HEK293 (cell line): Measurements from ENCODE around the gene KRT82.
A peak's percentile ranks its signal among the peaks of the same experiment; 100 is the strongest.

Experiments
- CTCF ChIA-PET: fragments of 350-600 bp; formaldehyde crosslinking; extraction: SDS; loops from one replicate; lab custom pipeline; 2021; ENCODE audit warnings: antibody characterized with exemption; lab: Yijun Ruan, JAX
- POLR2A ChIA-PET: fragments of 300-600 bp; formaldehyde crosslinking; extraction: SDS; loops from one replicate; lab custom pipeline; 2020; ENCODE audit warnings: antibody characterized with exemption, inconsistent platforms; lab: Yijun Ruan, JAX
- H3K27ac ChIP-seq: fragments of 200-500 bp; sonication (Bioruptor generic); 2 replicates; pipeline ENCODE4 v1.5.1; 2014; ENCODE audit warnings: low read depth, low read length, control low read depth, inconsistent platforms; ENCODE audit errors: extremely low read depth
- H3K36me3 ChIP-seq, 2 experiments: fragments of 200-500 bp in 1 of 2; sonication (Bioruptor generic) in 1 of 2; 1 replicate in 1 of 2; 2 replicates in 1 of 2; pipeline ENCODE4 v1.5.1; 2014 to 2017; ENCODE audit warnings: inconsistent platforms in 2 of 2, low read length in 2 of 2; ENCODE audit not compliant: control insufficient read depth in 2 of 2, insufficient read depth in 1 of 2
- H3K4me1 ChIP-seq: fragments of 200-500 bp; sonication (Bioruptor generic); 2 replicates; pipeline ENCODE4 v1.5.1; 2014; ENCODE audit warnings: mild to moderate bottlenecking, low read length, inconsistent platforms; ENCODE audit not compliant: control insufficient read depth, insufficient read depth
- H3K4me3 ChIP-seq: 2 replicates; pipeline ENCODE4 v1.5.1; 2011; ENCODE audit warnings: low read depth, mild to moderate bottlenecking, control low read depth, low read length, moderate library complexity
- H3K9me3 ChIP-seq: fragments of 200-500 bp; sonication (Bioruptor generic); 2 replicates; pipeline ENCODE4 v1.5.1; 2014; ENCODE audit warnings: low read depth, low read length, inconsistent platforms; ENCODE audit not compliant: control insufficient read depth, insufficient read depth
- GLI2 ChIP-seq: fragments of 450-650 bp; formaldehyde crosslinking; IDR thresholded peaks from 2 replicates; pipeline ENCODE4; 2017; ENCODE audit warnings: missing biosample characterization, missing genetic modification characterization, low read depth, borderline replicate concordance
- KLF10 ChIP-seq: fragments of 450-650 bp; IDR thresholded peaks from 2 replicates; pipeline ENCODE4 v1.5.1; 2018; ENCODE audit warnings: missing biosample characterization, mild to moderate bottlenecking, missing genetic modification characterization
- KLF16 ChIP-seq: fragments of 450-650 bp; formaldehyde crosslinking; IDR thresholded peaks from 2 replicates; pipeline ENCODE4 v1.5.1; 2017; ENCODE audit warnings: missing biosample characterization, missing genetic modification characterization
- MYNN ChIP-seq: fragments of 450-650 bp; formaldehyde crosslinking; IDR thresholded peaks from 2 replicates; pipeline ENCODE4 v1.5.1; 2016; ENCODE audit warnings: missing biosample characterization, missing genetic modification characterization, borderline replicate concordance
- REPIN1 ChIP-seq: fragments of 450-650 bp; formaldehyde crosslinking; IDR thresholded peaks from 2 replicates; pipeline ENCODE4 v1.5.1; 2017; ENCODE audit warnings: missing biosample characterization, missing genetic modification characterization, low read depth
- YY1 ChIP-seq: fragments of 450-650 bp; formaldehyde crosslinking; IDR thresholded peaks from 2 replicates; pipeline ENCODE4 v1.5.1; 2018; ENCODE audit warnings: missing biosample characterization, missing genetic modification characterization
- ZBTB44 ChIP-seq: fragments of 450-650 bp; IDR thresholded peaks from 2 replicates; pipeline ENCODE4 v1.5.1; 2018; ENCODE audit warnings: missing biosample characterization, mild to moderate bottlenecking, missing genetic modification characterization
- ZEB2 ChIP-seq: fragments of 450-650 bp; formaldehyde crosslinking; IDR thresholded peaks from 2 replicates; pipeline ENCODE4 v1.5.1; 2016; ENCODE audit warnings: missing biosample characterization, missing genetic modification characterization
- ZFHX2 ChIP-seq: fragments of 450-650 bp; formaldehyde crosslinking; conservative IDR thresholded peaks from 2 replicates; pipeline ENCODE4 v1.5.1; 2016; ENCODE audit warnings: missing biosample characterization, missing genetic modification characterization
- ZFP3 ChIP-seq: fragments of 450-650 bp; formaldehyde crosslinking; IDR thresholded peaks from 2 replicates; pipeline ENCODE4 v1.5.1; 2016; ENCODE audit warnings: low read depth, missing biosample characterization, missing genetic modification characterization
- ZNF10 ChIP-seq: fragments of 450-650 bp; formaldehyde crosslinking; IDR thresholded peaks from 2 replicates; pipeline ENCODE4 v1.5.1; 2017; ENCODE audit warnings: missing biosample characterization, missing genetic modification characterization
- ZNF112 ChIP-seq: fragments of 450-650 bp; formaldehyde crosslinking; IDR thresholded peaks from 2 replicates; pipeline ENCODE4 v1.5.0; 2017; ENCODE audit warnings: missing biosample characterization, missing genetic modification characterization
- ZNF16 ChIP-seq: fragments of 450-650 bp; formaldehyde crosslinking; IDR thresholded peaks from 2 replicates; pipeline ENCODE4 v1.5.1; 2016; ENCODE audit warnings: low read depth, missing biosample characterization, missing genetic modification characterization
- ZNF175 ChIP-seq: fragments of 450-650 bp; formaldehyde crosslinking; IDR thresholded peaks from 2 replicates; pipeline ENCODE4 v1.5.1; 2016; ENCODE audit warnings: missing biosample characterization, missing genetic modification characterization
- ZNF184 ChIP-seq: fragments of 450-650 bp; IDR thresholded peaks from 2 replicates; pipeline ENCODE4 v1.5.1; 2018; ENCODE audit warnings: missing biosample characterization, mild to moderate bottlenecking, missing genetic modification characterization
- ZNF211 ChIP-seq: fragments of 450-650 bp; formaldehyde crosslinking; IDR thresholded peaks from 2 replicates; pipeline ENCODE4 v1.5.1; 2016; ENCODE audit warnings: low read depth, missing biosample characterization, missing genetic modification characterization
- ZNF221 ChIP-seq: fragments of 450-650 bp; formaldehyde crosslinking; IDR thresholded peaks from 2 replicates; pipeline ENCODE4 v1.5.1; 2017; ENCODE audit warnings: missing biosample characterization, missing genetic modification characterization, borderline replicate concordance
- ZNF239 ChIP-seq: fragments of 450-650 bp; formaldehyde crosslinking; IDR thresholded peaks from 2 replicates; pipeline ENCODE4 v1.5.1; 2016; ENCODE audit warnings: missing biosample characterization, missing genetic modification characterization
- ZNF24 ChIP-seq: fragments of 450-650 bp; formaldehyde crosslinking; IDR thresholded peaks from 2 replicates; pipeline ENCODE4 v1.5.1; 2016; ENCODE audit warnings: missing biosample characterization, missing genetic modification characterization
- ZNF311 ChIP-seq: fragments of 450-650 bp; formaldehyde crosslinking; IDR thresholded peaks from 2 replicates; pipeline ENCODE4 v1.5.1; 2017; ENCODE audit warnings: missing biosample characterization, missing genetic modification characterization, borderline replicate concordance
- ZNF362 ChIP-seq: fragments of 450-650 bp; formaldehyde crosslinking; IDR thresholded peaks from 2 replicates; pipeline ENCODE4 v1.5.1; 2016; ENCODE audit warnings: missing biosample characterization, missing genetic modification characterization
- ZNF449 ChIP-seq: fragments of 450-650 bp; formaldehyde crosslinking; IDR thresholded peaks from 2 replicates; pipeline ENCODE4 v1.5.1; 2017; ENCODE audit warnings: missing biosample characterization, mild to moderate bottlenecking, missing genetic modification characterization, moderate library complexity
- ZNF529 ChIP-seq: fragments of 450-650 bp; formaldehyde crosslinking; IDR thresholded peaks from 2 replicates; pipeline ENCODE4 v1.5.1; 2017; ENCODE audit warnings: missing genetic modification characterization, missing biosample characterization; ENCODE audit not compliant: insufficient replicate concordance
- ZNF596 ChIP-seq: fragments of 450-650 bp; IDR thresholded peaks from 2 replicates; pipeline ENCODE4 v1.5.0; 2018; ENCODE audit warnings: missing biosample characterization, mild to moderate bottlenecking, missing genetic modification characterization, moderate library complexity
- ZNF600 ChIP-seq: fragments of 450-650 bp; formaldehyde crosslinking; IDR thresholded peaks from 2 replicates; pipeline ENCODE4 v1.5.1; 2016; ENCODE audit warnings: missing biosample characterization, missing genetic modification characterization
- ZNF645 ChIP-seq: fragments of 450-650 bp; formaldehyde crosslinking; IDR thresholded peaks from 2 replicates; pipeline ENCODE4; 2016; ENCODE audit warnings: missing biosample characterization, missing genetic modification characterization
- ZNF76 ChIP-seq: fragments of 450-650 bp; formaldehyde crosslinking; IDR thresholded peaks from 2 replicates; pipeline ENCODE4; 2016; ENCODE audit warnings: low read depth, missing biosample characterization, missing genetic modification characterization, borderline replicate concordance
- ZNF791 ChIP-seq: fragments of 450-650 bp; formaldehyde crosslinking; IDR thresholded peaks from 2 replicates; pipeline ENCODE4 v1.5.1; 2016; ENCODE audit warnings: missing biosample characterization, missing genetic modification characterization
- ZSCAN16 ChIP-seq: fragments of 450-650 bp; formaldehyde crosslinking; IDR thresholded peaks from 2 replicates; pipeline ENCODE4 v1.5.1; 2016; ENCODE audit warnings: missing biosample characterization, missing genetic modification characterization

Gene KRT82

GRCh38 chr12:52444647-52445595, 38.8 kb upstream of the KRT82 start (continued):
- TF ChIP-seq ZNF449 (tag by site-specific recombination) (no peak), ZNF175 (tag by site-specific recombination) (no peak), ZNF221 (tag by site-specific recombination) (no peak), KLF10 (tag by site-specific recombination) (no peak), MYNN (tag by site-specific recombination) (no peak)

- ChIA-PET CTCF (interaction anchor here (0.6 to 1.0 kb wide), 2 partner anchors 436 to 441 kb away, joined by 3 to 4 read pairs; no protein-coding TSS in a partner anchor), POLR2A (no interaction called here)
- H3K27ac ChIP-seq = no peak overlapping the region
- no peak for TF ChIP-seq ZNF791 (tag by site-specific recombination)
- TF ChIP-seq ZNF239 (tag by site-specific recombination) = no peak
- TF ChIP-seq ZNF211 (tag by site-specific recombination) = no peak
- no peak for TF ChIP-seq KLF16 (tag by site-specific recombination)
- TF ChIP-seq ZNF24 (tag by site-specific recombination) = no peak
- no peak for TF ChIP-seq ZSCAN16 (tag by site-specific recombination)
- TF ChIP-seq ZBTB44 = no peak
- no peak for TF ChIP-seq ZNF112 (tag by site-specific recombination)
- no peak for TF ChIP-seq ZEB2
- no peak for TF ChIP-seq ZNF76 (tag by site-specific recombination)
- TF ChIP-seq ZNF529 (tag by site-specific recombination) = no peak
- no peak for TF ChIP-seq ZNF184 (tag by site-specific recombination)
- no peaks in the 10 kb centered on the region for H3K9me3 ChIP-seq
- H3K4me3 ChIP-seq = no peak overlapping the region
- no peaks in the 10 kb centered on the region for H3K4me1 ChIP-seq
- no peaks in the 10 kb centered on the region for H3K36me3 ChIP-seq
These were observed 37.8 kb upstream of the KRT82 start for GRCh38 chr12:52443966-52444365.

GRCh38 chr12:52442600-52443061, 36.5 kb upstream of the KRT82 start:
- H3K9me3 ChIP-seq = no peaks in the 10 kb centered on the region
- H3K4me3 ChIP-seq = no peak overlapping the region
- no peaks in the 10 kb centered on the region for H3K4me1 ChIP-seq
- ChIA-PET POLR2A (no interaction called here), CTCF (interaction anchor here (0.6 to 1.2 kb wide), 7 partner anchors 14 to 163 kb away, joined by 3 to 6 read pairs (median 3); no protein-coding TSS in a partner anchor)
- H3K27ac ChIP-seq = no peak overlapping the region
- no peaks in the 10 kb centered on the region for H3K36me3 ChIP-seq
- peak; percentile 61; the same call in 1 of the 2 replicates for TF ChIP-seq ZFHX2 (tag by site-specific recombination)
- no peak for TF ChIP-seq ZNF362
- no peak for TF ChIP-seq ZNF16 (tag by site-specific recombination)
- TF ChIP-seq REPIN1 (tag by site-specific recombination) = no peak
- no peak for TF ChIP-seq YY1 (tag by site-specific recombination)
- TF ChIP-seq ZNF311 = no peak
- no peak for TF ChIP-seq ZNF10
- TF ChIP-seq GLI2 (tag by site-specific recombination) = no peak
- TF ChIP-seq ZNF600 = peak; percentile 94
- no peak for TF ChIP-seq ZNF596 (tag by site-specific recombination)
- TF ChIP-seq ZFP3 (tag by site-specific recombination) = no peak
- TF ChIP-seq ZNF645 = no peak
